ENCODE results near the gene NHSL1.

NHSL1 gene

GRCh38 chr6:138402838-138403187, 96.5 kb downstream of the NHSL1 start:
- ChIA-PET CTCF (interaction anchor here (0.5 to 3.4 kb wide), 10 partner anchors 8 to 801 kb away, joined by 3 to 25 read pairs (median 3); no protein-coding TSS in a partner anchor), POLR2A (interaction anchor here (0.6 to 0.7 kb wide), 2 partner anchors 207 to 293 kb away, joined by 4 read pairs; no protein-coding TSS in a partner anchor)
- Histone ChIP-seq H3K36me3 (ENCODE audit: control insufficient read depth in 2 of 2, insufficient read depth in 1 of 2, low read length in 2 of 2) (peaks cover 9 to 19% of the 10 kb centered on the region in 2 experiments), H3K9me3 (ENCODE audit: control insufficient read depth, insufficient read depth, low read depth, low read length) (no peaks in the 10 kb centered on the region), H3K27ac (ENCODE audit: extremely low read depth, low read depth, low read length) (no peak overlapping the region; the same call in 1 of the 2 replicates), H3K4me3 (ENCODE audit: low read depth, low read length) (no peak overlapping the region), H3K4me1 (ENCODE audit: control insufficient read depth, insufficient read depth, low read length) (peaks cover 10% of the 10 kb centered on the region)
- TF ChIP-seq SP3 (tag by site-specific recombination; IDR thresholded peaks at IDR 0.05), result peak; percentile 30; the same call in 1 of the 2 replicates
- peak; percentile 83 for TF ChIP-seq ZBTB11 (tag by site-specific recombination; conservative IDR thresholded peaks at IDR 0.05; ENCODE audit: low read depth)
- TF ChIP-seq ZNF266 (tag by site-specific recombination; IDR thresholded peaks at IDR 0.05; ENCODE audit: low read depth), result peak; percentile 79; the same call in 1 of the 2 replicates
- 0 out of 2 replicates have a peak, but pooled peaks have one; percentile 30 for TF ChIP-seq ZNF302 (tag by site-specific recombination; IDR thresholded peaks at IDR 0.05; ENCODE audit: low read depth)
- no peak for TF ChIP-seq ZNF837 (tag by site-specific recombination; IDR thresholded peaks at IDR 0.05)
- TF ChIP-seq ZNF148 (tag by site-specific recombination; IDR thresholded peaks at IDR 0.05; ENCODE audit: borderline replicate concordance), result no peak
- peak; percentile 92; the same call in 1 of the 2 replicates for TF ChIP-seq ZNF202 (tag by site-specific recombination; IDR thresholded peaks at IDR 0.05; ENCODE audit: borderline replicate concordance)
- no peak; the same call in 1 of the 2 replicates for TF ChIP-seq KLF7 (tag by site-specific recombination; IDR thresholded peaks at IDR 0.05; ENCODE audit: borderline replicate concordance)
- TF ChIP-seq, protein P1, sequence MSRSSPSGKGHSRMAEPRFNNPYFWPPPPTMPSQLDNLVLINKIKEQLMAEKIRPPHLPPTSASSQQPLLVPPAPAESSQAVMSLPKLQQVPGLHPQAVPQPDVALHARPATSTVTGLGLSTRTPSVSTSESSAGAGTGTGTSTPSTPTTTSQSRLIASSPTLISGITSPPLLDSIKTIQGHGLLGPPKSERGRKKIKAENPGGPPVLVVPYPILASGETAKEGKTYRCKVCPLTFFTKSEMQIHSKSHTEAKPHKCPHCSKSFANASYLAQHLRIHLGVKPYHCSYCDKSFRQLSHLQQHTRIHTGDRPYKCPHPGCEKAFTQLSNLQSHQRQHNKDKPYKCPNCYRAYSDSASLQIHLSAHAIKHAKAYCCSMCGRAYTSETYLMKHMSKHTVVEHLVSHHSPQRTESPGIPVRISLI (tag by site-specific recombination; IDR thresholded peaks at IDR 0.05), result peak; percentile 75
- peak; percentile 24; the same call in 1 of the 2 replicates for TF ChIP-seq ZNF18 (tag by site-specific recombination; IDR thresholded peaks at IDR 0.05)
- TF ChIP-seq ZNF394 (tag by site-specific recombination; IDR thresholded peaks at IDR 0.05; ENCODE audit: borderline replicate concordance), result peak; percentile 97
- peak; percentile 41; the same call in 1 of the 2 replicates for TF ChIP-seq ZFP37 (tag by site-specific recombination; IDR thresholded peaks at IDR 0.05)
- no peak for TF ChIP-seq ZFP69B (tag by site-specific recombination; IDR thresholded peaks at IDR 0.05)
- TF ChIP-seq ZXDB (tag by site-specific recombination; IDR thresholded peaks at IDR 0.05), result peak; percentile 87
- peak; percentile 35; the same call in 1 of the 2 replicates for TF ChIP-seq AEBP2 (tag by site-specific recombination; IDR thresholded peaks at IDR 0.05; ENCODE audit: borderline replicate concordance)
- TF ChIP-seq ZNF24 (tag by site-specific recombination; IDR thresholded peaks at IDR 0.05), result no peak
- no peak for TF ChIP-seq ZNF211 (tag by site-specific recombination; IDR thresholded peaks at IDR 0.05; ENCODE audit: low read depth)
- TF ChIP-seq ZNF121 (tag by site-specific recombination; IDR thresholded peaks at IDR 0.05), result peak; percentile 56; the same call in 1 of the 2 replicates
- TF ChIP-seq ZNF404 (tag by site-specific recombination; IDR thresholded peaks at IDR 0.05), result peak; percentile 93
- TF ChIP-seq KLF8 (tag by site-specific recombination; IDR thresholded peaks at IDR 0.05), result no peak
- TF ChIP-seq, protein P2, sequence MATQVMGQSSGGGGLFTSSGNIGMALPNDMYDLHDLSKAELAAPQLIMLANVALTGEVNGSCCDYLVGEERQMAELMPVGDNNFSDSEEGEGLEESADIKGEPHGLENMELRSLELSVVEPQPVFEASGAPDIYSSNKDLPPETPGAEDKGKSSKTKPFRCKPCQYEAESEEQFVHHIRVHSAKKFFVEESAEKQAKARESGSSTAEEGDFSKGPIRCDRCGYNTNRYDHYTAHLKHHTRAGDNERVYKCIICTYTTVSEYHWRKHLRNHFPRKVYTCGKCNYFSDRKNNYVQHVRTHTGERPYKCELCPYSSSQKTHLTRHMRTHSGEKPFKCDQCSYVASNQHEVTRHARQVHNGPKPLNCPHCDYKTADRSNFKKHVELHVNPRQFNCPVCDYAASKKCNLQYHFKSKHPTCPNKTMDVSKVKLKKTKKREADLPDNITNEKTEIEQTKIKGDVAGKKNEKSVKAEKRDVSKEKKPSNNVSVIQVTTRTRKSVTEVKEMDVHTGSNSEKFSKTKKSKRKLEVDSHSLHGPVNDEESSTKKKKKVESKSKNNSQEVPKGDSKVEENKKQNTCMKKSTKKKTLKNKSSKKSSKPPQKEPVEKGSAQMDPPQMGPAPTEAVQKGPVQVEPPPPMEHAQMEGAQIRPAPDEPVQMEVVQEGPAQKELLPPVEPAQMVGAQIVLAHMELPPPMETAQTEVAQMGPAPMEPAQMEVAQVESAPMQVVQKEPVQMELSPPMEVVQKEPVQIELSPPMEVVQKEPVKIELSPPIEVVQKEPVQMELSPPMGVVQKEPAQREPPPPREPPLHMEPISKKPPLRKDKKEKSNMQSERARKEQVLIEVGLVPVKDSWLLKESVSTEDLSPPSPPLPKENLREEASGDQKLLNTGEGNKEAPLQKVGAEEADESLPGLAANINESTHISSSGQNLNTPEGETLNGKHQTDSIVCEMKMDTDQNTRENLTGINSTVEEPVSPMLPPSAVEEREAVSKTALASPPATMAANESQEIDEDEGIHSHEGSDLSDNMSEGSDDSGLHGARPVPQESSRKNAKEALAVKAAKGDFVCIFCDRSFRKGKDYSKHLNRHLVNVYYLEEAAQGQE (tag by site-specific recombination; IDR thresholded peaks at IDR 0.05), result peak; percentile 76
- TF ChIP-seq ZNF791 (tag by site-specific recombination; IDR thresholded peaks at IDR 0.05), result 0 out of 2 replicates have a peak, but pooled peaks have one; percentile 51
- TF ChIP-seq RBAK (tag by site-specific recombination; IDR thresholded peaks at IDR 0.05), result peak; percentile 68; the same call in 1 of the 2 replicates
- 0 out of 2 replicates have a peak, but pooled peaks have one; percentile 8 for TF ChIP-seq ZFP3 (tag by site-specific recombination; IDR thresholded peaks at IDR 0.05; ENCODE audit: low read depth)
